Ishikawa (cell line): Measurements from ENCODE around the gene EHMT2.

Experiments used
- CEBPB ChIP-seq: IDR thresholded peaks from 2 replicates; pipeline ENCODE4 v1.6.1; 2012
- CREB1 ChIP-seq: IDR thresholded peaks from 2 replicates; pipeline ENCODE4 v1.6.1; 2012; ENCODE audit warnings: low read depth

- TF ChIP-seq CEBPB (no peak), CREB1 (no peak)
Measured at GRCh38 chr6:31888276-31889258, 8.9 kb downstream of the EHMT2 start.
